HepG2 (cell line): ENCODE data around the gene KRT4. TPM values are rescaled to one million over a fixed set of nuclear protein-coding genes. Genes with fewer than 3 reads are reported as not detected.

Experiments used
- ATAC-seq: fragments of 200-7000 bp; cut with Tn5 transposase; 3 replicates; pipeline ENCODE4 v1.9.1; 2020; ENCODE audit warnings: mild to moderate bottlenecking, moderate library complexity
- BruUV-seq: library from RNA; stranded (reverse); fragments of 400-500 nt; replicated peaks from 2 replicates; lab custom pipeline; 2021; lab: Mats Ljungman, UMichigan
- CTCF ChIA-PET: fragments of 300-600 bp; formaldehyde crosslinking; extraction: SDS; loops from one replicate; lab custom pipeline; 2021; ENCODE audit warnings: low total read pairs, inconsistent platforms, low intra/inter-chr PET ratio; lab: Yijun Ruan, JAX
- POLR2A ChIA-PET: fragments of 350-600 bp; sonication (Branson Sonifier 250); formaldehyde crosslinking; loops from one replicate; lab custom pipeline; 2020; ENCODE audit warnings: antibody characterized with exemption, inconsistent platforms; lab: Yijun Ruan, JAX
- DNase-seq: peaks from one replicate; pipeline ENCODE4 v3.0.0-alpha.2; 2015; ENCODE audit warnings: low spot score
- FAIRE-seq: peaks from 3 replicates; lab custom pipeline; 2011; peaks lifted over from hg19 to GRCh38; lab: Jason Lieb, UNC
- H2AFZ ChIP-seq: one replicate; pipeline ENCODE4 v1.6.1; 2011; ENCODE audit warnings: low read length, inconsistent platforms
- H3K27ac ChIP-seq: fragments of 300-600 bp; 3 replicates; pipeline ENCODE4 v1.8.0; 2011; ENCODE audit warnings: mixed run types, mild to moderate bottlenecking, mixed read lengths, low read length, inconsistent platforms; ENCODE audit not compliant: insufficient read depth; ENCODE audit errors: extremely low read length
- H3K27me3 ChIP-seq, 2 experiments: fragments of 200-600 bp in 1 of 2; 2 replicates in 1 of 2; 3 replicates in 1 of 2; pipeline versions ENCODE4 v1.6.0 to v1.8.0; 2011; ENCODE audit warnings: low read length in 2 of 2, mild to moderate bottlenecking in 2 of 2, moderate library complexity in 2 of 2, inconsistent platforms in 1 of 2; ENCODE audit not compliant: insufficient read depth in 2 of 2, control insufficient read depth in 1 of 2
- H3K36me3 ChIP-seq, 2 experiments: fragments of 200-600 bp in 1 of 2; replicated peaks in 1 of 2; 2 replicates in 1 of 2; 3 replicates in 1 of 2; pipeline versions ENCODE4 v1.5.1 to v1.8.0; 2011; ENCODE audit warnings: low read length in 2 of 2, inconsistent platforms in 1 of 2; ENCODE audit not compliant: insufficient read depth in 2 of 2, control insufficient read depth in 1 of 2
- H3K4me1 ChIP-seq: 2 replicates; pipeline ENCODE4 v1.5.1; 2012; ENCODE audit warnings: low read length, inconsistent platforms; ENCODE audit not compliant: insufficient read depth
- H3K4me2 ChIP-seq: 2 replicates; pipeline ENCODE4 v1.6.0; 2011; ENCODE audit warnings: low read depth, low read length, inconsistent platforms
- H3K4me3 ChIP-seq, 3 experiments: fragments of 200-600 bp in 1 of 3; sonication (generic), shearing (Covaris generic) in 1 of 3; replicated peaks in 1 of 3; 2 replicates each; pipeline ENCODE4 v1.5.1; 2011 to 2016; ENCODE audit warnings: low read length in 3 of 3, inconsistent platforms in 2 of 3, low read depth in 2 of 3, mild to moderate bottlenecking in 2 of 3, control low read depth in 1 of 3, mixed read lengths in 1 of 3; ENCODE audit not compliant: insufficient read depth in 1 of 3
- H3K79me2 ChIP-seq: one replicate; pipeline ENCODE4 v1.6.1; 2011; ENCODE audit warnings: low read length, inconsistent platforms; ENCODE audit not compliant: insufficient read depth
- H3K9ac ChIP-seq: 2 replicates; pipeline ENCODE4 v1.6.0; 2011; ENCODE audit warnings: mild to moderate bottlenecking, low read depth, low read length, inconsistent platforms; ENCODE audit not compliant: insufficient read depth
- H3K9me3 ChIP-seq: 2 replicates; pipeline ENCODE4 v1.5.1; 2012; ENCODE audit warnings: mild to moderate bottlenecking, low read length
- H4K20me1 ChIP-seq: 2 replicates; pipeline ENCODE4 v1.6.0; 2011; ENCODE audit warnings: inconsistent platforms, mild to moderate bottlenecking, low read length, moderate library complexity; ENCODE audit not compliant: insufficient read depth
- ELF3 ChIP-seq: IDR thresholded peaks from 2 replicates; pipeline ENCODE4 v1.6.1; 2016; ENCODE audit warnings: missing genetic modification reagents, missing compliant biosample characterization
- ERF ChIP-seq: IDR thresholded peaks from 2 replicates; pipeline ENCODE4 v1.6.1; 2018; ENCODE audit warnings: missing biosample characterization, missing genetic modification reagents
- MBNL3 ChIP-seq: fragments of 250-450 bp; sonication (Bioruptor Pico); conservative IDR thresholded peaks from 2 replicates; pipeline ENCODE4 v1.8.0; 2022; ENCODE audit warnings: mild to moderate bottlenecking, inconsistent platforms
- NONO ChIP-seq, 2 experiments: fragments of 450-650 bp in 1 of 2; sonication (generic) in 1 of 2; formaldehyde crosslinking in 1 of 2; IDR thresholded peaks in 1 of 2; conservative IDR thresholded peaks in 1 of 2; 2 replicates each; pipeline versions ENCODE4 v1.6.1 to v1.8.0; 2017 to 2022; ENCODE audit warnings: mild to moderate bottlenecking in 1 of 2, missing genetic modification reagents in 1 of 2, moderate library complexity in 1 of 2
- NR2F2 ChIP-seq: IDR thresholded peaks from 2 replicates; pipeline ENCODE4 v1.6.1; 2012; ENCODE audit warnings: low read depth, inconsistent platforms, borderline replicate concordance
- SATB2 ChIP-seq: sonication (generic); formaldehyde crosslinking; IDR thresholded peaks from 2 replicates; pipeline ENCODE4 v1.5.0; 2020; ENCODE audit warnings: missing genetic modification reagents
- TP53 ChIP-seq: sonication (generic); formaldehyde crosslinking; conservative IDR thresholded peaks from 2 replicates; pipeline ENCODE4 v1.4.0; 2020; ENCODE audit warnings: missing genetic modification reagents
- ZNF121 ChIP-seq: sonication (generic); formaldehyde crosslinking; IDR thresholded peaks from 2 replicates; pipeline ENCODE4 v1.5.0; 2020; ENCODE audit warnings: mild to moderate bottlenecking, missing genetic modification reagents
- ZNF224 ChIP-seq: sonication (generic); formaldehyde crosslinking; IDR thresholded peaks from 2 replicates; pipeline ENCODE4 v1.5.0; 2020; ENCODE audit warnings: mild to moderate bottlenecking, missing genetic modification reagents
- ZNF225 ChIP-seq: sonication (generic); formaldehyde crosslinking; IDR thresholded peaks from 2 replicates; pipeline ENCODE4 v1.4.0; 2020; ENCODE audit warnings: mild to moderate bottlenecking, missing genetic modification reagents
- ZNF256 ChIP-seq: sonication (generic); formaldehyde crosslinking; conservative IDR thresholded peaks from 2 replicates; pipeline ENCODE4 v1.4.0; 2020; ENCODE audit warnings: missing genetic modification reagents
- ZNF510 ChIP-seq: sonication (generic); formaldehyde crosslinking; IDR thresholded peaks from 2 replicates; pipeline ENCODE4 v1.4.0; 2020; ENCODE audit warnings: low read depth, mild to moderate bottlenecking, missing genetic modification reagents
- ZNF772 ChIP-seq: sonication (generic); formaldehyde crosslinking; IDR thresholded peaks from 2 replicates; pipeline ENCODE4 v1.5.0; 2020; ENCODE audit warnings: mild to moderate bottlenecking, missing genetic modification reagents
- WGBS: methylation state at CpG from one replicate; pipeline ENCODE4 v1.1.6; 2017; ENCODE audit warnings: low lambda C conversion rate; 5-methylcytosine and 5-hydroxymethylcytosine counted together
- in situ Hi-C: cut with HindIII; loops from 2 replicates; pipeline ENCODE4 v1.10.0; 2017; ENCODE audit warnings: low pct_unique_long_range_greater_than_20kb; ENCODE audit not compliant: extremely low pct_ligation_motif_present
- intact Hi-C: fragments of 100-400 bp; cut with micrococcal nuclease; formaldehyde crosslinking; loops from one replicate; pipeline ENCODE4 v1.10.0; 2022; ENCODE audit not compliant: unreplicated experiment
- polyA plus RNA-seq, 8 experiments: library from polyadenylated mRNA; depleted of rRNA in 3 of 8; stranded (reverse) in 7 of 8; unstranded in 1 of 8; fragments of >200 nt; fragmentation: Illumina TruSeq in 4 of 8; extraction: Trizol in 4 of 8; gene quantifications; 2 replicates each; pipeline versions ENCODE4 v1.2.1 to v1.2.3, GENCODE V29; 2011 to 2016; ENCODE audit warnings: low read depth in 4 of 8, missing spikeins in 1 of 8, mixed read lengths in 1 of 8; ENCODE audit not compliant: insufficient read depth in 1 of 8
- total RNA-seq, 5 experiments: library from RNA; depleted of rRNA; stranded (reverse); fragments of >200 nt; fragmentation: Illumina TruSeq; extraction: Trizol; gene quantifications; 2 replicates each; pipeline ENCODE4 v1.2.3, GENCODE V29; 2016; ENCODE audit warnings: low read depth in 1 of 5
- TF ChIP-seq, protein P1 (sequence below): sonication (generic); formaldehyde crosslinking; IDR thresholded peaks from 2 replicates; pipeline ENCODE4 v1.4.0; 2020; ENCODE audit warnings: low read depth, missing genetic modification reagents
- TF ChIP-seq, protein P2 (sequence below): sonication (generic); formaldehyde crosslinking; IDR thresholded peaks from 2 replicates; pipeline ENCODE4 v1.5.1; 2020; ENCODE audit warnings: mild to moderate bottlenecking, moderate library complexity, missing genetic modification reagents

KRT4 gene
- total and polyA plus RNA-seq, 2 of the 13 experiments (the other 11 are each of a cell fraction or from before 2014, with no cell fraction given): not detected

GRCh38 chr12:52802442-52802841 is 11.5 kb downstream of the KRT4 start:
- TF ChIP-seq, protein P1, sequence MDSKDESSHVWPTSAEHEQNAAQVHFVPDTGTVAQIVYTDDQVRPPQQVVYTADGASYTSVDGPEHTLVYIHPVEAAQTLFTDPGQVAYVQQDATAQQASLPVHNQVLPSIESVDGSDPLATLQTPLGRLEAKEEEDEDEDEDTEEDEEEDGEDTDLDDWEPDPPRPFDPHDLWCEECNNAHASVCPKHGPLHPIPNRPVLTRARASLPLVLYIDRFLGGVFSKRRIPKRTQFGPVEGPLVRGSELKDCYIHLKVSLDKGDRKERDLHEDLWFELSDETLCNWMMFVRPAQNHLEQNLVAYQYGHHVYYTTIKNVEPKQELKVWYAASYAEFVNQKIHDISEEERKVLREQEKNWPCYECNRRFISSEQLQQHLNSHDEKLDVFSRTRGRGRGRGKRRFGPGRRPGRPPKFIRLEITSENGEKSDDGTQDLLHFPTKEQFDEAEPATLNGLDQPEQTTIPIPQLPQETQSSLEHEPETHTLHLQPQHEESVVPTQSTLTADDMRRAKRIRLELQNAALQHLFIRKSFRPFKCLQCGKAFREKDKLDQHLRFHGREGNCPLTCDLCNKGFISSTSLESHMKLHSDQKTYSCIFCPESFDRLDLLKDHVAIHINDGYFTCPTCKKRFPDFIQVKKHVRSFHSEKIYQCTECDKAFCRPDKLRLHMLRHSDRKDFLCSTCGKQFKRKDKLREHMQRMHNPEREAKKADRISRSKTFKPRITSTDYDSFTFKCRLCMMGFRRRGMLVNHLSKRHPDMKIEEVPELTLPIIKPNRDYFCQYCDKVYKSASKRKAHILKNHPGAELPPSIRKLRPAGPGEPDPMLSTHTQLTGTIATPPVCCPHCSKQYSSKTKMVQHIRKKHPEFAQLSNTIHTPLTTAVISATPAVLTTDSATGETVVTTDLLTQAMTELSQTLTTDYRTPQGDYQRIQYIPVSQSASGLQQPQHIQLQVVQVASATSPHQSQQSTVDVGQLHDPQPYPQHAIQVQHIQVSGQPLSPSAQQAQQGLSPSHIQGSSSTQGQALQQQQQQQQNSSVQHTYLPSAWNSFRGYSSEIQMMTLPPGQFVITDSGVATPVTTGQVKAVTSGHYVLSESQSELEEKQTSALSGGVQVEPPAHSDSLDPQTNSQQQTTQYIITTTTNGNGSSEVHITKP (CRISPR knock-in tag): no peak
- TF ChIP-seq ZNF121 (CRISPR knock-in tag) (no peak), ZNF225 (CRISPR knock-in tag) (no peak), TP53 (CRISPR knock-in tag) (no peak), ERF (CRISPR knock-in tag) (no peak), MBNL3 (CRISPR knock-in tag) (no peak), ELF3 (no peak), SATB2 (CRISPR knock-in tag) (no peak), ZNF510 (CRISPR knock-in tag) (no peak), NR2F2 (no peak), NONO (IDR thresholded peaks at IDR 0.05) (no peak), NONO (CRISPR knock-in tag; conservative IDR thresholded peaks at IDR 0.05) (no peak), ZNF772 (CRISPR knock-in tag) (no peak), ZNF256 (CRISPR knock-in tag) (no peak), ZNF224 (no peak)
- TF ChIP-seq, protein P2, sequence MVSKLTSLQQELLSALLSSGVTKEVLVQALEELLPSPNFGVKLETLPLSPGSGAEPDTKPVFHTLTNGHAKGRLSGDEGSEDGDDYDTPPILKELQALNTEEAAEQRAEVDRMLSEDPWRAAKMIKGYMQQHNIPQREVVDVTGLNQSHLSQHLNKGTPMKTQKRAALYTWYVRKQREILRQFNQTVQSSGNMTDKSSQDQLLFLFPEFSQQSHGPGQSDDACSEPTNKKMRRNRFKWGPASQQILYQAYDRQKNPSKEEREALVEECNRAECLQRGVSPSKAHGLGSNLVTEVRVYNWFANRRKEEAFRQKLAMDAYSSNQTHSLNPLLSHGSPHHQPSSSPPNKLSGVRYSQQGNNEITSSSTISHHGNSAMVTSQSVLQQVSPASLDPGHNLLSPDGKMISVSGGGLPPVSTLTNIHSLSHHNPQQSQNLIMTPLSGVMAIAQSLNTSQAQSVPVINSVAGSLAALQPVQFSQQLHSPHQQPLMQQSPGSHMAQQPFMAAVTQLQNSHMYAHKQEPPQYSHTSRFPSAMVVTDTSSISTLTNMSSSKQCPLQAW (CRISPR knock-in tag): no peak
- in situ Hi-C loops: no loop called here
- Histone ChIP-seq H3K4me3 (no peak overlapping the region), H3K4me1 (no peaks in the 10 kb centered on the region), H3K36me3 (no peaks in the 10 kb centered on the region), H4K20me1 (no peaks in the 10 kb centered on the region), H3K9ac (no peak overlapping the region), H3K79me2 (no peaks in the 10 kb centered on the region), H2AFZ (no peak overlapping the region), H3K9me3 (no peaks in the 10 kb centered on the region), H3K27ac (no peak overlapping the region), H3K4me2 (no peak overlapping the region), H3K27me3 (peaks cover 0 to 5% of the 10 kb centered on the region in 2 experiments; a peak in 1 of 5 replicates)
- FAIRE-seq: no peak
- ChIA-PET CTCF (no interaction called here), POLR2A (no interaction called here)
- no peak for ATAC-seq
- no peak for DNase-seq
- 0% methylated on average over 6 of the region's 6 CpGs for WGBS
- no TSS peak for BruUV-seq
- intact Hi-C loops: no loop called here
